Endothelial cell of umbilical vein (primary cell): ENCODE results near the gene PRDX1. TPM values are rescaled to one million over a fixed set of nuclear protein-coding genes. Genes with fewer than 3 reads are reported as not detected.
"Not testable (repeated sequence)": the region's sequence is repeated elsewhere in the genome, so short reads cannot be mapped to it uniquely, and the experiment has no call there.

Experiments
- BruUV-seq: library from RNA; stranded (reverse); fragments of 400-500 nt; replicated peaks from 2 replicates; lab custom pipeline; 2021; lab: Mats Ljungman, UMichigan
- CTCF ChIA-PET: fragments of 300-600, 350-600 bp; sonication (Branson Sonifier 250); formaldehyde crosslinking; loops from one replicate; lab custom pipeline; 2021; ENCODE audit warnings: antibody characterized with exemption, inconsistent platforms; lab: Charles Lee
- POLR2A ChIA-PET: fragments of 300-600, 350-600 bp; sonication (Branson Sonifier 250); formaldehyde crosslinking; loops from one replicate; lab custom pipeline; 2021; ENCODE audit warnings: antibody characterized with exemption, inconsistent platforms; lab: Charles Lee
- DNase-seq: peaks from one replicate; pipeline ENCODE4 v3.0.0-alpha.2; 2011; ENCODE audit warnings: low read depth, low spot score
- FAIRE-seq: peaks from 2 replicates; lab custom pipeline; 2011; peaks lifted over from hg19 to GRCh38; lab: Jason Lieb, UNC
- H2AFZ ChIP-seq: 2 replicates; pipeline ENCODE4 v1.6.0; 2012; ENCODE audit warnings: low read depth, low read length, control low read depth, inconsistent platforms
- H3K27ac ChIP-seq: 2 replicates; pipeline ENCODE4 v1.5.1; 2011; ENCODE audit warnings: low read depth, mild to moderate bottlenecking, control low read depth, low read length, moderate library complexity; ENCODE audit not compliant: insufficient read depth
- H3K27me3 ChIP-seq, 2 experiments: 2 replicates each; pipeline versions ENCODE4 v1.6.0 to v1.6.1; 2011; ENCODE audit warnings: low read length in 2 of 2, mixed read lengths in 1 of 2; ENCODE audit not compliant: control insufficient read depth in 2 of 2, insufficient read depth in 2 of 2
- H3K36me3 ChIP-seq, 2 experiments: 2 replicates in 1 of 2; 3 replicates in 1 of 2; pipeline ENCODE4 v1.5.1; 2011; ENCODE audit warnings: low read length in 2 of 2, mild to moderate bottlenecking in 1 of 2, moderate library complexity in 1 of 2; ENCODE audit not compliant: control insufficient read depth in 2 of 2, insufficient read depth in 2 of 2; ENCODE audit errors: extremely low read depth in 1 of 2
- H3K4me1 ChIP-seq: 3 replicates; pipeline ENCODE4 v1.5.1; 2011; ENCODE audit warnings: mild to moderate bottlenecking, low read length; ENCODE audit not compliant: control insufficient read depth, insufficient read depth; ENCODE audit errors: extremely low read depth
- H3K4me2 ChIP-seq: 2 replicates; pipeline ENCODE4 v1.6.1; 2011; ENCODE audit warnings: low read length, control low read depth, mixed read lengths; ENCODE audit not compliant: insufficient read depth
- H3K4me3 ChIP-seq, 3 experiments: fragments of 200-600 bp in 1 of 3; sonication (generic), shearing (Covaris generic) in 1 of 3; replicated peaks in 1 of 3; 2 replicates each; pipeline ENCODE4 v1.5.1; 2011 to 2016; ENCODE audit warnings: control low read depth in 3 of 3, low read length in 3 of 3, mild to moderate bottlenecking in 2 of 3, inconsistent platforms in 1 of 3, low read depth in 1 of 3, moderate library complexity in 1 of 3; ENCODE audit not compliant: insufficient read depth in 1 of 3
- H3K79me2 ChIP-seq: 2 replicates; pipeline ENCODE4 v1.6.0; 2012; ENCODE audit warnings: low read length, inconsistent platforms; ENCODE audit not compliant: control insufficient read depth, insufficient read depth
- H3K9ac ChIP-seq: replicated peaks from 2 replicates; pipeline ENCODE3; 2011; ENCODE audit warnings: low read length, control low read depth; ENCODE audit not compliant: insufficient read depth; ENCODE audit errors: extremely low read depth
- H3K9me1 ChIP-seq: replicated peaks from 3 replicates; pipeline ENCODE4 v1.6.0; 2011; ENCODE audit warnings: mild to moderate bottlenecking, low read length; ENCODE audit not compliant: control insufficient read depth, insufficient read depth; ENCODE audit errors: extremely low read depth
- H3K9me3 ChIP-seq: replicated peaks from 2 replicates; pipeline ENCODE4 v1.5.1; 2012; ENCODE audit warnings: low read length, inconsistent platforms; ENCODE audit not compliant: control insufficient read depth, insufficient read depth
- H4K20me1 ChIP-seq: replicated peaks from 2 replicates; pipeline ENCODE3; 2011; ENCODE audit warnings: mild to moderate bottlenecking, low read length; ENCODE audit not compliant: control insufficient read depth, insufficient read depth; ENCODE audit errors: extremely low read depth
- GATA2 ChIP-seq: IDR thresholded peaks from 2 replicates; pipeline ENCODE4 v1.7.0; 2011; ENCODE audit warnings: low read depth, mild to moderate bottlenecking, moderate library complexity, mixed read lengths, low read length; ENCODE audit not compliant: insufficient read length, insufficient read depth
- JUN ChIP-seq: IDR thresholded peaks from 2 replicates; pipeline ENCODE4 v1.6.1; 2011; ENCODE audit warnings: borderline replicate concordance, low read depth; ENCODE audit not compliant: insufficient read length, insufficient read depth
- MAX ChIP-seq: IDR thresholded peaks from 2 replicates; pipeline ENCODE4 v1.6.1; 2011; ENCODE audit not compliant: insufficient read depth, insufficient read length
- POLR2A ChIP-seq: IDR thresholded peaks from 2 replicates; pipeline ENCODE4 v1.6.1; 2012; ENCODE audit warnings: low read depth, mild to moderate bottlenecking, control low read depth, low read length
- POLR2AphosphoS5 ChIP-seq: IDR thresholded peaks from 2 replicates; pipeline ENCODE4 v1.6.1; 2012; ENCODE audit warnings: low read depth, mild to moderate bottlenecking, control low read depth, low read length, moderate library complexity; ENCODE audit not compliant: insufficient read depth
- dilution Hi-C: fragments of 300-500 bp; cut with MboI; formaldehyde crosslinking; loops from one replicate; pipeline ENCODE4 v1.15.0; 2019; ENCODE audit warnings: low sequenced_read_pairs; ENCODE audit not compliant: extremely low pct_ligation_motif_present
- intact Hi-C: fragments of 100-400 bp; cut with micrococcal nuclease; formaldehyde crosslinking; loops from one replicate; pipeline ENCODE4 v1.10.0; 2022
- polyA plus RNA-seq, 4 experiments: library from polyadenylated mRNA; depleted of rRNA in 3 of 4; stranded (reverse) in 3 of 4; unstranded in 1 of 4; fragments of >200 nt; gene quantifications; 2 replicates each; pipeline versions ENCODE4 v1.2.1 to v1.2.3, GENCODE V29; 2011 to 2012; ENCODE audit warnings: missing spikeins in 1 of 4
- total RNA-seq: library from RNA; stranded (reverse); gene quantifications from 2 replicates; pipeline ENCODE4 v1.2.3, GENCODE V29; 2021

PRDX1 gene
- total and polyA plus RNA-seq, 2 donors (not counting 3 experiments of a cell fraction or from before 2014, with no cell fraction given) = 622 to 685 TPM

DNA sequence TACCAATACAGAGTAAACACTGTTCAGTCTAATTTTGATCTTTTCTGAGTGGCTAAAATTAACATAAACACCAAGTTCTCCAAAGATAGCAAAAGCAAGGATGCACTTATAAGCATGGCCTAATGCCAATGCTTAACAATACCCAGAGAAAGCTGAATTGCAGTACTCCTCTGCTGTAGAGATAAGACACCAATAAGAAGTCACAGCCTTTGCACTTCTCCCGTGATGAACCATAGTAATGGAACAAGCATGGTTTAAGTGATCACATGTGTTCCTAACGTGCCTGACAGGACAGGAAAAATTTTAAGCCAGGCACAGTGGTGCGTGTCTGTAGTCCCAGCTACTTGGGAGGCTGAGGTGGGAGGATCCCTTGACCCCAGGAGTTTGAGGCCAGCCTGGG is 5.6 kb downstream of the PRDX1 start:
- no peak for FAIRE-seq
- H3K9ac ChIP-seq = no peak overlapping the region
- H3K9me1 ChIP-seq = no peaks in the 10 kb centered on the region
- intact Hi-C loops = no loop called here
- H4K20me1 ChIP-seq = no peaks in the 10 kb centered on the region
- H3K36me3 ChIP-seq = peaks cover 36 to 38% of the 10 kb centered on the region in 2 experiments
- no TSS peak for BruUV-seq
- dilution Hi-C loops = no loop called here
- no peak overlapping the region for H3K4me3 ChIP-seq
- no peak for DNase-seq
- no peak overlapping the region for H3K4me2 ChIP-seq
- H3K27me3 ChIP-seq = no peaks in the 10 kb centered on the region
- no peaks in the 10 kb centered on the region for H3K9me3 ChIP-seq
- H3K79me2 ChIP-seq = peaks cover 54% of the 10 kb centered on the region
- no peak overlapping the region for H3K27ac ChIP-seq
- ChIA-PET CTCF (interaction anchor here (1.6 to 4.2 kb wide), 3 partner anchors 35 to 502 kb away, joined by 3 to 25 read pairs (median 5); partner anchors contain the start of gene AKR1A1), POLR2A (no interaction called here)
- peaks cover 12% of the 10 kb centered on the region for H3K4me1 ChIP-seq
- no peak overlapping the region for H2AFZ ChIP-seq
- TF ChIP-seq GATA2 (no peak), MAX (no peak), JUN (no peak), POLR2A (no peak), POLR2AphosphoS5 (no peak)

DNA sequence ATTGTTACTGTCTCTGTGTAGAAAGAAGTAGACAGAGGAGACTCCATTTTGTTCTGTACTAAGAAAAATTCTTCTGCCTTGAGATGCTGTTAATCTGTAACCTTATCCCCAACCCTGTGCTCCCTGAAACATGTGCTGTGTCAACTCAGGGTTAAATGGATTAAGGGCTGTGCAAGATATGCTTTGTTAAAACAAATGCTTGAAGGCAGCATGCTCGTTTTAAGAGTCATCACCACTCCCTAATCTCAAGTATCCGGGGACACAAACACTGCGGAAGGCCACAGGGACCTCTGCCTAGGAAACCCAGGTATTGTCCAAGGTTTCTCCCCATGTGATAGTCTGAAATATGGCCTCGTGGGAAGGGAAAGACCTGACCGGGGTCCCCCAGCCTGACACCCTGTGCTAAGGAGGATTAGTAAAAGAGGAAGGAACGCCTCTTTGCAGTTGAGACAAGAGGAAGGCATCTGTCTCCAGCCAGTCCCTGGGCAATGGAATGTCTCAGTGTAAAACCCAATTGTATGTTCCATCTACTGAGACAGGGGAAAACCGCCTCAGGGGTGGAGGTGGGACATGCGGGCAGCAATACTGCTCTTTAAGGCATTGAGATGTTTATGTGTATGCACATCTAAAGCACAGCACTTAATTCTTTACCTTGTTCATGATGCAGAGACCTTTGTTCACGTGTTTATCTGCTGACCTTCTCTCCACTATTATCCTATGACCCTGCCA is 8.0 kb downstream of the PRDX1 start:
- H3K4me1 ChIP-seq, H3K9ac ChIP-seq, H4K20me1 ChIP-seq, H3K9me1 ChIP-seq, H3K27ac ChIP-seq, intact Hi-C loops, H3K4me3 ChIP-seq, dilution Hi-C loops, FAIRE-seq, DNase-seq, BruUV-seq, POLR2A ChIA-PET, H2AFZ ChIP-seq, H3K27me3 ChIP-seq, H3K9me3 ChIP-seq, H3K4me2 ChIP-seq: not testable (repeated sequence)
- CTCF ChIA-PET = interaction anchor here (0.8 to 6.0 kb wide), 11 partner anchors 8 to 670 kb away, joined by 3 to 148 read pairs (median 5); partner anchors contain the start of genes CCDC163, MMACHC and PRDX1
- H3K79me2 ChIP-seq = peaks cover 30% of the 10 kb centered on the region
- H3K36me3 ChIP-seq = peaks cover 54% of the 10 kb centered on the region in 2 experiments
